ENCODE measurements around the gene CCL20.
"Not testable (repeated sequence)": the region's sequence is repeated elsewhere in the genome, so short reads cannot be mapped to it uniquely, and the experiment has no call there.

The CCL20 gene

DNA sequence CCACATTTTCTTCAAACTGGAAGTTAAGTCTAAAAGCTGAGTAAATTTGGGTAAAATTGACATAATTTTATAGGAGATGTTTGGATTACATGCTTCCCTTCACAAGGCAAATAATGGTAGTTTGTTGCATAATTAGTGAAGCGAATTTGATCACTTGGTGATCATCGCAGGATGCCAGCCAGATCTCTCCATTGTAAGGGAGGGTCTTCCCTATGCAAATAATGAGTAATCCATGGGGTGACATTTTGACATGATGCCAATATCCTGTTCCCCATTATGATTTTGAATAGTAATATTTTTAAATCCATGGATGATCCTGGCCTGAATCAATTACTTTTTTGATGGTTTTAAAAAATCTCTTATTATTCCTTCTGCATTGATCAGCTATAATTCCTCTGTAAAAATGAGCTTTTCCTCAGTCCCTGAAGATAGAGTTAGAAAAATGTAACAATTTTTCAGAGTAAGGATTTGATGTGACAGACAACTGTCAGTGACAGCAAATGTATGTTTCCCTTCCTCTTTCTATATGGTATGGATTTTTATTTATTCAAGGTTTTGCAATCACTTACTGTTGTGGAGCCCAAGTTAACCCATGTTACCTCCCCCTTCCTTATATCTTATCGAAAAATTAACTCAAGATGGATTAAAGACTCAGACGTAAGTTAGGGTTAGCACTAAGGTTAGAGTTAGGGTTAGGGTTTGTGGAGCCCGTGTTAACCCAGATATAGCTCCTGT lies 21.4 kb downstream of the CCL20 start:
- no peak for DNase-seq (ENCODE audit: low read depth)

DNA sequence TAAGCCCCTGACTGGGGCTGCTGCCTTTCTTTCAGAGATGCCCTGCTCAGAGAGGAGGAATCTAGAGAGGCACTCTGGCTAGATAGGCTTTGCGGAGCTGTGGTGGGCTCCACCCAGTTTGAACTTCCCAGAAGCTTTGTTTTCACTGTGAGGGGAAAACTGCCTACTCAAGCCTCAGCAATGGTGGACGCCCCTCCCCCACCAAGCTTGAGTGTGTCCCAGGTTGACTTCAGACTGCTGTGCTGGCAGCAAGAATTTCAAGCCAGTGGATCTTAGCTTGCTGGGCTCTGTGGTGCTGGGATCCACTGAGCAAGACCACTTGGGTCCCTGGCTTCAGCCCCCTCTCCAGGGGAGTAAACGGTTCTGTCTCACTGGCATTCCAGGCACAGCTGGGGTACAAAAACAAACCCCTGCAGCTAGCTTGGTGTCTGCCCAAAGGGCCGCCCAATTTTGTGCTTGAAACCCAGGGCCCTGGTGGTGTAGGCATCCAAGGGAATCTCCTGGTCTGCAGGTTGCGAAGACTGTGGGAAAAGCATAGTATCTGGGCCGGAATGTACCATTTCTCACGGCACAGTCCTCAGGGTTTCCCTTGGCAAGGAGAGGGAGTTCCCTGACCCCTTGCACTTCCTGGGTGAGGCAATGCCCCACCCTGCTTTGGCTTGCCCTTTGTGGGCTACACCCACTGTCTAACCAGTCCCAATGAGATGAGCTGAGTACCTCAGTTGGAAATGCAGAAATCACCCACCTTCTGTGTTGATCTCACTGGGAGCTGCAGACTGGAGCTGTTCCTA lies 25.9 kb downstream of the CCL20 start:
- DNase-seq (ENCODE audit: low read depth): not testable (repeated sequence)

DNA sequence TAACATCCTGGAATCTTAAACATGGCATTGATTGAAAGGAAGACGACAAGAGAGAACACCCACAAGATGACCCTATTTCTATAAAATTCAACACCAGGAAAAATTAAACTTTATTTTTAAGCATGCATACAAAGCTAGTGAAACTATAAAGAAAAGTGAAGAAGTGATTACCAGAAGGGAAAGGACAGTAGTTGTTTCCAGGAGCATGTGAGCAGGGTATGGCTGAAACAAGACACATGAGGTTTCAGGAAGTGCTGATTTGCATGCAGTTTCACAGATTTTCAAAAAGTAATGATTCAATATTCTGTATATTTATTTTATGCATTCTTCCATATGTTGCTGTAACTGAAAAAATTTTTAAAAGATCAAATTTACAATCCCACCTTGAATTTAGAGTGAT lies 33.2 kb downstream of the CCL20 start:
- DNase-seq (ENCODE audit: low read depth): no peak

DNA sequence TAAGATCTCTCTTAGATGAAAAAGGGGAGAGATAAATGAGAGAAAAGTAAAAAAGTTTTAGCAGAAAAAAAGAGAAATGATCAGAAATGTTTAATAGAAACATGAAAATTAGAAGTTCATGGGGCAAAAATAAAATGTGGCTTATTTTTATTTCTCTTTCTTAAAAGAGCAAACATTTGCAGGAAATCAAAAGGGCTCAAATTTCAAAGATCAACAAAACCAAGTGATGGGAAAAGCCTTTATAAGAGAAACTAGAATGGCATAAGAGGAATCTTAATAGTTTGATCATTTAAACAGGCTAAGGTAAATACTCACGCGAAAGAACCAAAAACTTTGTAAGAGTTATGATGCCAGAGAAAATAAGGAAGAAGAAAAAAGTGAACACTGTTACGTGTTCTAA lies 34.5 kb downstream of the CCL20 start:
- DNase-seq (ENCODE audit: low read depth): no peak

DNA sequence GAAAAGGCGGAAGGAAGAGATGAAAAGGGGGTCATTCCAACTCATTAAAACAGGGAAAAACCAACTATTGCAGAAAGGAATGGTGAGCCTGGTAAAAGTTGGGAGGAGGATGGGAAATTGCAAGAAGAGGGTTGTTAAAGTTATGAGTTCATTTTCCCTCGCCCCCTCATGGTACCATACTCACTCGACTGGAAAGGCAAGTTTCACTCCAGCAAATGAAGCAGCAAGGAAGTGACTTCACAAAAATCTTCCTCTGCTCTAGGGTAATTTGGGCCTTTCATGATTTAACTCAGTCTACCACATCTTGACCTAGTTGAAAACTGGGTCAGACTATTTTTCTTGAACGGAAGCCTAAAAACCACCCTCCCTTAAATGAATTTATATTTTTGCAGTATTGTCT lies 34.9 kb downstream of the CCL20 start:
- DNase-seq (ENCODE audit: low read depth): no peak

DNA sequence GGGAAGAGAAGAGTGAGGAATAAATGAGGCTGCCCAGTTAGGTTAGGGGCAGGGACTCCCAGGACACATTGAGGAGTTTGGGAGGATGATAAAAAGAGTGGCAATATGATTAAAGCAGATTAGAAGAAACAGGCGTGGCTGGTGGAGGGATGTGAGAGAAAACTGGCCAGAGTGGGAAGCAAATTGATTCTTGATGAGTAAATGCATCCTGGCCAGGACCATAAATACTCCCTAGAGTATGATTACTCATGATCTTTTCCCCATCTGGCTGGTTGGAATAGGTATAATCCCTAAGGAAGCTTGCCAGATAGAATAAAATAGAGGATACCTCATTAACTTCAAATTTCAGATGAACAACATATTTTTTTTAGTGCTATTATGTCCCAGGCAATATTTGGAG lies 36.3 kb downstream of the CCL20 start:
- DNase-seq (ENCODE audit: low read depth): no peak

DNA sequence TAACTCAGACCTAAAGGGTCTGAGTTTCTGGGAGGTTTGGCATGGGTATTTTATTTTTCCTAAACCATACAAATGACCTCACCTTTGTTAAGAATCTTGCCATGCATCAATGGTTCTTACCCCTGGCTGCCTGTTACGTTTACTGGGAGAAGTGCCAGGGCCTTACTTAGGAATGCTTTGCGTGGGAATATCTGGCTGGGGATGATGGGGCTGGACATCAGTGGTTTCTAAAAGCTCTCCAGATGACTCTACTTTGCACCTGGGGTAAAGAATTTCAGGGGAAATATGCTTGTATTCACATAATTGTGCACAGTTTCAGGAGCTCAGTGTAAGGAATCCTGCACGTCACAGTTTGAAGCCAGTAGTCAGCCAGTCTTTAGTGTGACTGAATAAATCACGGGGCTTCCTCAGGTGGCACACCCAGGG lies 39.6 kb downstream of the CCL20 start:
- DNase-seq (ENCODE audit: low read depth): no peak

DNA sequence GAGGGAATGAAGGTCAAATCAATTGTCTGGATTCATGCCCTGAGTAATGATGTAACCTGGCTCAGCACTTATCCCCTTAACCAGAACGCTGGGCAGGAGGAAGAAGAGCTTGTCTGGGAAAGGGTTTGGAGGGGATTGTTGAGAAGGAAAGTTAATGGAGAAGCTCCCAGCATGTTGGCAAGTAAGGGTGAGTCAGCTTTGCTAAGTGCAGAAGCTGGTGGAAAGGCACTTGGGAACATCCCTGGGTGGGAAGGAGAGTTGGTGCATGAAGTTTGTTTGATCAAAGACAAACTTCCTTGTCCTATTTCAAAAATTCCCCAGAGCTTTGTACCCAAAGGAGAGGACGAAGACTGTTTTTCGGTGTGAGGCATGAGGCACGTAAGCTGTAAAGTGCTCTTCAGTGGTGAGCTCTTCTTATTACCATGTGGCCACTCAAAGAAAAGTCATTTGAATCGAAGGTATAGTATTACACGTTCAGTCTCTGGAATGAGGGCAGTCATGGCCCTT lies 40.2 kb downstream of the CCL20 start:
- no peak for DNase-seq (ENCODE audit: low read depth)

DNA sequence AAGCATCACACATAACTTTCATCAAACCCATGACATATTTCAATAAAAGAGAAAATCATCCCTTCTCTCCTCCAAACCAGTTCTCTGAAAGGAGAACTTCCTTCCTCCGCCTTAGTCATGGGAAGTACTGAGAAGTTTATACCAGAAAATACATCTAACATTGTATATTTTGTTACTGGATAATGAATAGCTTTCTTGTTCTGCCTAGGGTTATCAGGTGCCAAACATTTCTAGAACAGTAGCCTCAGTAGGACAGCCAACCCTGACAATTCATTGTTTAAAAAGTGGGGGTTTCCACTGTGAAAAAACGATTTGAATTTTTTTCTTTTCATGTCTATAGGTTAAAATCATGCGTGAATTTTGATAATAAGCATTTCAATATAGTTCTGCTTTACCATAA lies 41.8 kb downstream of the CCL20 start:
- no peak for DNase-seq (ENCODE audit: low read depth)

DNA sequence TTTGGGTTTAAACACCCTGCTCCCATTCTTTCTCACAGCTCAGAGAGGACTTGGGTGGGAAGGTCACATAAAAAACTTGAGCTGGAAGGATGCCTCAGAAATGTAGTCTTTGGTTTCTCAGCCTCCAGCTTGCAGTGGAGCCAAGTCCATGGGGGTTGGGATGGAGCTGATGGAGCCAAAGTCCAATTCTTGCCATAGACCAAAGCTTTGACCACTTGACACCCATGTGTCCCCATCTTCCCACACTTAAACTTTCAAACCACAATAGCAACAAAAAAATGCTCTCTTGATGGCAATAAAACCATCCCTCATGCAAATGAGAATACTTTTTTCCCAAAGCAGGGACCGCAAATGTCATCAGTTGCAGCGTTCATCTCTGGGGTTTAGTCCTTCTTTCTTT lies 43.1 kb downstream of the CCL20 start:
- DNase-seq (ENCODE audit: low read depth): no peak

DNA sequence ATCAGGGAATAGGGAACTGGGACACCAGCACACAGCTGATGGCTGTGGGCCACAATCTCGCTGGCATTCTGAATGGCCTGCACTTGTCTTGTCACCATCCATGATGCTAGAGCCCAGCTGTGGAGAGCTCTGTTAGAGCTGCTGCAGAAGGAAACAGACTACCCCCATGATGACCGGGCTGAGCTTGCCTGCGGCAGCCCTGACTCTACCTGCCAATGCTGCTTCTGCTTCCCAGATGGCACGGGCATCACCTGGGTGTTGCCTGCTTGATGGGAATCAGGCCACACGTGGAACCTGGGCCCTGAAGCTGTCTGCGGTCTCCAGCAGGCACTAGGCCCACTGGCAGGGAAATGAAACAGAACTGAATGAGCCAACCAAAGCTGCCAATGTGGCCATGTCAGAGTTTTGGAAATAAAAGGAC lies 46.6 kb downstream of the CCL20 start:
- no peak for DNase-seq (ENCODE audit: low read depth)

DNA sequence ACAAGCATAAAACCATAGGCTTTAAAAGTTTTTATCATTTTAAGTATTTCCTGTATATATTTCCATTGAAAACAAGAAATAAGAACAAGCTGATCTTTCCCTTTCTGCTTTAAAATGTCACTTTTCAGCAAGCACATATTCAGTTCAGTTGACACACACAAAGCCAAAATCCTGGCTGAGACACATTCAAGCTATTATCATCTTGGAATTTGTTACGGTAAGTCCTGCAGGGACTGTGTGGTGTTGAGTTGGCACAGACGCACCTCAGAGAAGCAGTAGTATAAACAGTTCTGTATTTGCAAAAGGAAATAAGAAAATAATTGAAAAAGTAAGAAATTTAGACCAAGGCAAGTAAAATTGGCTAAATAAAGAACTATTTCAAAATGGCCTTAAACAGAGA lies 47.4 kb downstream of the CCL20 start:
- DNase-seq (ENCODE audit: low read depth): no peak

DNA sequence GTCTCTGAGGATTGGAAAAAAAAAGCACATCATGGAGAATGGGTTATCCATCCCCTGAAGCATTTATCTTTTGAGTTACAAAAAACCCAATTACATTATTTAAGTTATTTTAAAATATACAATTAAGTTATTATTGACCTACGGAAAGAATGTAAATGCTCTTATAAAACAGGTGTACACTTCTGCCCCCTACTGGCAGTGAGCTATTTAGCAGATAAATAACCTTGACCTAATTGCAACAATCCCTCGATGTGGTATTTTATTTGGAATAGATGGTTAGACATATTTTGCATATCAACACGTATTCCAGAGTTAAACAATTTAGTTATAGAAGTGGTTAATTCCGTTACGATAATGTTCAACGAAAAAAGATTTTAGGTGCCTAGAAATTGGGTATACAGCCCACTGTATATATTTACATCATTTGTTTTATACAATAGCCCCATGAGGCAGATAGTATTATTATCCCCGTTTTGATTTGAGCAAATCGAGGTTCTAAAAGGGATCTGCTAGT lies 48.6 kb downstream of the CCL20 start:
- DNase-seq (ENCODE audit: low read depth): no peak

DNA sequence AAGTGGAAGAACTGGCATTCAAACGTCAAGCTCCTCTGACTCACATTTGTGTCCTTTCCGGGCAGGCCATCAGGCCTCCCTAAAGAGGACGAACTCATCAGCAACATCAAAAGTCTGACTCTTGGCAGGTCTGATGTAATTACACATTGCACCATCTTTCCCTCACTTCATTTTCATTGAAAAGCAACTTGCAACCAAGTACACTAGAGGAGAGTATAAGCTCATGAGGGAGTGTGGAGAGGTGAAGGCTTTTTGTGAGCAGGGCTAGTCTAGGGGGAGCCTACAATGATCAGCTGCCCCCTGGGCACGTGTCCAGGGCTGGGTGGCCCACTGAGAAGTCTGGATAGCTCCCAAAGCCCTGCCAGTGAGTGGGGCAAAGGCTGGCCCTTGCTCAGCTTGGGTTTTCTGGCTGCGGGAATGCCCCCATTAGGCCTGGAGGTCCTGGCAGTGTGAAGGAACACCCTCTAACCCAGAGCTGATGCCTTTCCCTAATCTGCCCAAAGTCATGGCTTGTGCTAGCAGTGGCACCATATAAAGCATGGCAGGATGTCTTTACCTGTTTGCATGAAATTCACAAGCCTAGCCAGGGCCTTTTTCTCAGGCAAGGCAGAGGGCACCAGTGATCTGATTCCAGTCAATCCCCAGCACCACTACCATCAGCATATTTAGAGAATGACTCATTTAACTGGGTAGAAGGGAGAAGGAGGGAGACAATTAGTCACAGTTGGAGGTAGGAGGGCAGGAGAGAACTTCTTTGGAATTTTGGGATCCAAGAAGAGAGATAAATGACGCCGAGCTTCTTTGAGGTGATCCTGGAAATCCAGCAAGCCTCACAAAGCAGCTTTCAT lies 49.3 kb downstream of the CCL20 start:
- DNase-seq (ENCODE audit: low read depth): no peak

DNA sequence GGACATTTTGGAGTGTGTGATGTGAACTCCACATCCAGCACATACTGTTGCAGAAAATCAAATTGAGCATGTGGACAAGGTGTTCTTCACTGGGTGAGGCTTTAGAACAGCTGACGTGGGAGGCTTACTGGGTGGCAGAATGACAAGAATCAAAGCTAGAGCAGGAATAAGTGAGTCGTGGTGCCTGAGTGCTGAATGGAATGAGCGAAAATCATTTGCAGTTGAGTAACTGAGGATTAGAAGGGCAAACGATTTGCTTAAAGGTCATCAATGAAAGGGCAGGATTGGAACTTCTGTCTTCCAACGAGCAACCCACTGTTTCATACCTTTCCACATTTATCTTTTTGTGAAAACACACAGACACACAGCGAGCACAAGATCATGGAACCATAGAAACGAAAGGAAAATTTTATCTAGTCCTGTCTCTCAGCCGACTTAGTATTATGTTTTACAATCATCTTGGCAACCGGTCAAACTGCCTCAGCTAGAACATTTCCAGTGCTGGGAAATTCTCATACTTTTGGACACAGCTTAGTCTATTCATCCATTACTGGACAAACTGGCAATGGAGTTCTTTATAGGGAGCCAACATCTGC lies 50.6 kb downstream of the CCL20 start:
- DNase-seq (ENCODE audit: low read depth): no peak

DNA sequence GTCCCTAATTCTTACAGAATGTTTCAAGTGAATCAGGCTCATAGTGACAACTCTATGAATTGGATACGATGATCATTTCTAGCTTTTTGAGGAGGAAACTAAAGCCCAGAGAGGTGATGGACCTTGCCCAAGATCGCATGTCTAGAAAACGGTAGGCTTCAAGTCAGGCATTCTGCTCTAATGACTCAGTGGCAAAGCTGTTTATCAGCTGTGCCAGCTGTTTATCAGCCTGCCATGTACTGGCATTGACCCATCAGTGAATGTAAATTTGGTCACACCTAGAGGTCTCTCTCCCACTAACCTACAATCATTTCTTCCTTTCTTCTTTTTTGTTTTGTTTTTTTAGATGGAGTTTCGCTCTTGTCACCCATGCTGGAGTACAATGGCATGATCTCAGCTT lies 51.6 kb downstream of the CCL20 start:
- DNase-seq (ENCODE audit: low read depth): no peak
